ENCODE data around the gene SP1. TPM values are rescaled to one million over a fixed set of nuclear protein-coding genes. Genes with fewer than 3 reads are reported as not detected.
"Not testable (repeated sequence)": the region's sequence is repeated elsewhere in the genome, so short reads cannot be mapped to it uniquely, and the experiment has no call there.

SP1 gene
- total RNA-seq, 1 experiment from 2014 or later, result 87.2 TPM

- TF ChIP-seq ARID4B (CRISPR knock-in tag; IDR thresholded peaks at IDR 0.05; ENCODE audit: borderline replicate concordance) (no peak), FOXJ3 (CRISPR knock-in tag; IDR thresholded peaks at IDR 0.05; ENCODE audit: borderline replicate concordance) (no peak), EMX1 (CRISPR knock-in tag; IDR thresholded peaks at IDR 0.05) (no peak), CBFB (CRISPR knock-in tag; IDR thresholded peaks at IDR 0.05; ENCODE audit: low read depth) (no peak), JUN (CRISPR knock-in tag; IDR thresholded peaks at IDR 0.05) (no peak)
Measured at GRCh38 chr12:53399896-53400295, 19.9 kb downstream of the SP1 start (continued).

GRCh38 chr12:53402351-53402750, 22.4 kb downstream of the SP1 start:
- not testable (repeated sequence) for H3K4me1 Mint-ChIP-seq; H3K27ac Mint-ChIP-seq; DNase-seq (ENCODE audit: low spot score); H3K4me3 Mint-ChIP-seq; ATAC-seq; H3K9me3 Mint-ChIP-seq; H3K27me3 Mint-ChIP-seq (ENCODE audit: low read depth)
- ChIA-PET CTCF (interaction anchor here (0.7 to 1.3 kb wide), 2 partner anchors 50 to 264 kb away, joined by 3 to 4 read pairs; no protein-coding TSS in a partner anchor), POLR2A (interaction anchor here (0.6 kb wide), 2 partner anchors 40 to 43 kb away, joined by 3 to 4 read pairs; no protein-coding TSS in a partner anchor)
- H3K36me3 Mint-ChIP-seq, result peaks cover 17% of the 10 kb centered on the region

- ATAC-seq (no peak), DNase-seq (ENCODE audit: low spot score) (no peak)
- CTCF ChIA-PET, result interaction anchor here (2.2 kb wide), 1 partner anchor 21 kb away, joined by 6 read pairs; no protein-coding TSS in a partner anchor
- Mint-ChIP-seq H3K9me3 (no peaks in the 10 kb centered on the region), H3K36me3 (peaks cover 17% of the 10 kb centered on the region), H3K27ac (no peak overlapping the region), H3K27me3 (ENCODE audit: low read depth) (no peaks in the 10 kb centered on the region), H3K4me1 (no peaks in the 10 kb centered on the region), H3K4me3 (no peak overlapping the region)
- POLR2A ChIA-PET, result interaction anchor here (0.6 kb wide), 1 partner anchor 68 kb away, joined by 9 read pairs; no protein-coding TSS in a partner anchor
- TF ChIP-seq TEAD4 (CRISPR knock-in tag; IDR thresholded peaks at IDR 0.05), result no peak
- no peak for TF ChIP-seq GABPB1 (CRISPR knock-in tag; IDR thresholded peaks at IDR 0.05)
- TF ChIP-seq FOXP4 (CRISPR knock-in tag; IDR thresholded peaks at IDR 0.05), result no peak
- no peak for TF ChIP-seq FOXK1 (CRISPR knock-in tag; IDR thresholded peaks at IDR 0.05)
- TF ChIP-seq SP1 (CRISPR knock-in tag; conservative IDR thresholded peaks at IDR 0.05), result no peak
- TF ChIP-seq FOXP1 (CRISPR knock-in tag; IDR thresholded peaks at IDR 0.05; ENCODE audit: borderline replicate concordance), result no peak
- no peak for TF ChIP-seq NFYB (CRISPR knock-in tag; conservative IDR thresholded peaks at IDR 0.05; ENCODE audit: low read depth)
- TF ChIP-seq HMGA2 (CRISPR knock-in tag; IDR thresholded peaks at IDR 0.05), result no peak
- no peak for TF ChIP-seq SOX15 (CRISPR knock-in tag; IDR thresholded peaks at IDR 0.05)
- TF ChIP-seq PRDM15 (CRISPR knock-in tag; IDR thresholded peaks at IDR 0.05), result no peak
- no peak for TF ChIP-seq TP53 (CRISPR knock-in tag; IDR thresholded peaks at IDR 0.05)
- no peak for TF ChIP-seq AR (CRISPR knock-in tag; IDR thresholded peaks at IDR 0.05)
- TF ChIP-seq OVOL2 (CRISPR knock-in tag; IDR thresholded peaks at IDR 0.05; ENCODE audit: borderline replicate concordance), result no peak
- TF ChIP-seq KAT7 (CRISPR knock-in tag; IDR thresholded peaks at IDR 0.05; ENCODE audit: borderline replicate concordance), result no peak
- no peak for TF ChIP-seq NFE2L1 (CRISPR knock-in tag; IDR thresholded peaks at IDR 0.05)
- TF ChIP-seq EMX1 (CRISPR knock-in tag; IDR thresholded peaks at IDR 0.05), result no peak
Measured at GRCh38 chr12:53402871-53403270, 22.9 kb downstream of the SP1 start.
